Measurements from ENCODE around the gene HRCT1.
A peak's percentile ranks its signal among the peaks of the same experiment; 100 is the strongest.
"Not testable (repeated sequence)": the region's sequence is repeated elsewhere in the genome, so short reads cannot be mapped to it uniquely, and the experiment has no call there.

HRCT1 gene

DNA sequence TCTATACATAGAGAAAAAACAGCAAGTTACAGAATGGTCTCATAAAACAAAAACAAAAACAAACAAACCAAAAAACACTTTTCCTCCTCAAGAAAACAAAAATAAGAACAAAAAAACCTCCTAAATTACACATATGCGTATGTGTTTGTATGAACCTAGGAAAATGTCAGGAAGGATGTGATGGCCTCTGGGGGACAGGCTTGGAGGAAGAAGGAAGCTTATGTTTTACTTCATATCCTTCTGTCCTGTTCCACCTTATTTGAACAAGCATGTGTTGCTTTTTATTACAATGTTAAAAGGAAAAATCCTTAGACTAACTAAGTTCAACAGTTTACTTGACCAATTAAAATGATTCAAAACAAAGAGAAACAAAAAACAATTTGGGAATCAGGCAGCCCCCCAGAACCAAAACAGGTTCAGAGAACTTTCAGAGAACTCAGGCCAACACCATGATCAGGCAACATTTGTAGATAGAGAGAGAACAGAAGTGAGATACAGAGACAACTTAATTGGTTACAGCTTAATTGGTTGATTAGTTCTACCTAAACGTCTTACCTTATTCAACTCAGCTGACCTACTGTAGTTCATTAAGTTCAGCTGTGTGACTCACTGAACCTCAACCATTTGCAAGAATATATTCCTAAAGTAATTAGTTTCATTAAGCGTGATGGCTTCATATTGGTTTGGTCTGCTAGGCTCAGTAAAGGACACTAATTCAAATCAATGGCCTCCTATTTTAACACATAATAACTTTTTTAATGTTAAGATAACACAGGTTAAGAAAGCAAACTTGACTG lies 13.4 kb downstream of the HRCT1 start:
- no peak for DNase-seq

DNA sequence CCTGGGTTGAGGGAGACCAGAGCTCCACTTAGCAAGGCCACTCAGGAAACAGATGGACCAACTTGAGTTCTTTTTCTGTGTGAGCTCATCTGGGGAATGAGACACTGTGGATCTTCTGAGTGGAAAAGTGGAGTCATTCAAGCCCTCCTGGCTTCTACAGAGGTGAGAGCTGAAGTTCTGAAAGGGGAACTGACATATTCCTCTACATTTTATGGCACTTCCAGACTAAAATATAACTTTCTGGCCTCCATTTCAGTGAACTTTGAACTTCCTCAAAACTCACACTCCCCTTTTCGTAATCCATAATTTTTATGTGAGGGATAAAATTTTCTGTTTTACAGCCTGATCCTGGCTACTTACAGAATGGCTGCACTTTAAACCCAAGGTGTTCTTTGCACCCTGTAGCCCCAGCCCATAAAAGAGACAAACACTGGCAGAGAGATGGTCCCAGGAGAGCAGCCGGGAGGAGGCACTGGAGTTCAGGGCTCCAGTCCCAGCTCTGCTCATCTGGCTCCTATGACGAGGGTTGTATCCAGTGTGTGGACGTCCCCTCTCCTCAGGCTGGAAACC lies 14.1 kb downstream of the HRCT1 start:
- DNase-seq, result no peak

DNA sequence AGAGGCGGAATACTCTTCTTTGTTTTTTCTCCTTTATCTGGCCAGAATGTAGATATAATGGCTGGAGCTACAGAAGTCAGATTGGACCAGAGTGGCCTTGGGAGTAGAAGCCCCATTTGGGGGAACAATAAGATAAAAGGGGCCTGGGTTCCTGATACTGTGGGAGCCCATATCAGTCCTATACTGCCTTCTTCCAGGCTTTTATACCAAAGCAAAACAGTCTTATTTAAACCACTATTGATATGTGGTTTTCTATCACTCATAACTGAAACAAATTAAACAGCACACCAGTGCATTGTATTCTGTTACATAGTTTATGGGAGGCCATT lies 17.6 kb downstream of the HRCT1 start:
- no peak for DNase-seq

DNA sequence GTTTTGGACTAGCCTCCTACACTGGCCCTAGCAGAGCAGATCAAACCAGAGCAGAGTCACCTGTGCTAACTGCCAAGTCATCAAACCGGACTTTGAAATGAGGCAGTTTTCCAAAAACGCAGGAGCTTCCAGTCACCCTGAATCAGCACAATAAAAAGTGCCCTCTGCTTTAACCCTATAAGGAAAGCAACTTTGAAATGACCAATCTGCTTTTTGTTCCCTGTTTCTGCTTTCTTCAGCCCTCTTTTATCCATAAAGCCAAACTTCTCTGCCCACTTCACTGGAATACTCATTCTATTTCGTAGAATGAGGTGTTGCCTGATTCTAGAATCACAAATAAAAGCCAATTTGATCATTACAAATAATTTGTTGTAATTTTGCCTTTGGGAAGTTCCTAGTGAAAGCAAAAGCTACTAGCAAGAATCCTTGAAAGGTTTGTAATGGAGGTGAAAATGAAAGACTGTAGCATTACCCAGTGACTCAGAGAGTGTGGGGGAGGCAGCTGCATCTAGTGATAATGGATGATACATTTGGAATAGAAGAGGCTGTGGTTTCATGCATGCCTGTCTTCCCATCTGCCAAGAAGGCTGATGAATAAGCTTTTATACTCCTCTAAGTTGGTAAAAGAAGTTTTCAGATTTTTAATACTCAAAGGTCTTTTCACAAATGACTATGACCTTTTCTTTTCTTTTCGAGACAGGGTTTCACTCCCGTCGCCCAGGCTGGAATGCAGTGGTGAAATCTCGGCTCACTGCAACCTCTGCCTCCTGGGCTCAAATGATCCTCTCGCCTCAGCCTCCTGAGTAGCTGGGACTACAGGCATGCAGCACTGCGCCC lies 18.1 kb downstream of the HRCT1 start:
- peak; percentile 43 to 60 for DNase-seq

DNA sequence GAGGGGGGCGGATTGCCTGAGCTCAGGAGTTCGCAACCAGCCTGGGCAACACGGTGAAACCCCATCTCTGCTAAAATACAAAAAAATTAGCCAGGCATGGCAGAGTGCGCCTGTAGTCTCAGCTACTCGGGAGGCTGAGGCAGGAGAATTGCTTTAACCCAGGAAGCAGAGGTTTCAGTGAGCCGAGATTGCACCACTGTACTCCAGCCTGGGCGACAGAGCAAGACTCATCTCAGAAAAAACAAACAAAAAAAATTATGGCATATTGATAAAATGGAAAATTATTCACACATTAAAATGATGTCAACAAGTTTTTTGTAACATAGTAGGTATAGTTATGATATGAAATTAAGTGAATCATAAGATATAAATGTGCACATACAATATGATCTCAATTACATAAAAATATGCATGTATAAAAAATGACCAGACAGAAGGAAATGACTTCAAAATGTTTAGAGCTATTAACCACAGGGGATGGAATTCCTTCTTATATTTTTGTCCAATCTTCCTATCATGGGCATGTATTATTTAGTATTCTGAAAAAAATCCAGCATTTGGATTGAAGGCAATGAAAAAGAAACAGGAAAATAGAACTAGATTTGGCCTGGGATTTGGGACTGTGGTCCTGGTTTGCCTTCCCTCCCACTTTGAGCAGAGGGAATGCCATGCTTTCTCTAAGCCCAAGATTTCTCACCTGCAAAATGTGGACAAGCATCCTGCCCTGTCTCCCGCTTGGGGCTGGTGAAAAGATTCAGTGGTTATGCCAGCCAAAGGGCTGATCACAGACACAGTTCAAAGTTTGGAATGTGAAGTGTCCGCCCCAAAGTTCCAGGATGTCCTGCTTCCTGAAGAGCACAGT lies 22.8 kb downstream of the HRCT1 start:
- no peak for DNase-seq

DNA sequence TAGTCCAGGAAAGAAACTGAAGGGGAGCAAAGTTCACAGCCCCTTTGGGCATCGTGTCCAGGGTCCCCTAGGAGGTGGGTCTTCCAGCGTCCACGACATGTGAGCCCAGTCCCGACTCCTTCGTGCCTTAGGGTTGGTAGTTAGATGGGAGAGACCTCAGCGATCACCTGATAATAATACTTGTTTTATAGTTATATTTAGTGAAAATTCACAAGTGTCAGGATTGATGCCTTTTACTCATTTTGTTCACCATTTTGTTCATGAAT lies 23.4 kb downstream of the HRCT1 start:
- DNase-seq, result no peak

DNA sequence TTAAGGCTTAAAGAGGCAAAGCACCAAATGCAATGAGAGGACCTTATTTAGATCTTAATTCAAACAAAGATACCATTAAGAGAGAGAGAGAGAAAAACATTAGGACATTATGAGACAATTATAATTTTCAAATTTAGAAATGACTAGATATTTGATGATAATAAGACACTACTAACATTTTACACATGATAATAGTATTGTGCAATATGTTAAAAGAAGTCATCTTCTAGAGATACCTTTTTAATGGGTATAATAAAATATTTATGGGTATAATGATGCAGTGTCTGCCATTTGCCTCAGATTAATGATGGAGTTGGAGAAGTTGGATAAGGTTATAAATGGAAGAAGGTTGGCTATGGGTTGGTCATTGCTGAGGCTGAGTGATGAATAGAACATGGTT lies 24.5 kb downstream of the HRCT1 start:
- DNase-seq, result no peak

DNA sequence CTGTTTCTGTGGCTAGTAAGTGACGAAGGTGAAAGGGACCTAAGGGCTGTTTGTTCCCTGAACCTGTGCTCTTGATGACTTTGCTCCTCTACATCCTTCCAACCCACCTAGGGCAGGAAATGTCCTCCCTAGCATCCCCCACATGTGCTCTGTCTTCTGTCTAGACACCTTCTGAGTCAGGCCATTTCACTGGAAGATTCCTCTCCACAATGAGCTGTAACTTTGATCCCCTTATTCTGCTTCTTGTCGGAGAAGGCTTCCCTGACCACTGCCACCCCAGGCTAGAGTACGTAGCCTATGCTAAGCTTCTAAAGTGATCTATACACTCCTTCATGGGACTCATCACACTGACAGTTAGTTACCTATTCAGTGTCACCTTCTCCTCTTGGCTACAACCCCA lies 25.0 kb downstream of the HRCT1 start:
- no peak for DNase-seq

DNA sequence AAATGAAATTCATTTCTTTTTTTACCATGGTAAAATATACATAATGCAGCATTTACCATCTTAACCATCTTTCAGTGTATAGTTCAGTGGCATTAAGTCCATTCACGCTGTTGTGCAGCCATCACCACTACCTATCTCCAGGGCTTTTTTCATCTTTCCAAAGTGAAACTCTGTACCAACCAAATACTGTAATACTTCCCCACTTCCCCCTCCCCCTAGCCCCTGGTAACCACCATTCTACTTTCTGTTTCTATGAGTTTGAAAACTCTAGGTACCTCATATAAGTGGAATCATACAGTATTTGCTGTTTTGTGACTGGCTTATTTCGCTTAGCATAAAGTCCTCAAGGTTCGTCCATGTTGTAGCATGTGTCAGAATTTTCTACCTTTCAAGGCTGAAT lies 26.7 kb downstream of the HRCT1 start:
- no peak for DNase-seq

DNA sequence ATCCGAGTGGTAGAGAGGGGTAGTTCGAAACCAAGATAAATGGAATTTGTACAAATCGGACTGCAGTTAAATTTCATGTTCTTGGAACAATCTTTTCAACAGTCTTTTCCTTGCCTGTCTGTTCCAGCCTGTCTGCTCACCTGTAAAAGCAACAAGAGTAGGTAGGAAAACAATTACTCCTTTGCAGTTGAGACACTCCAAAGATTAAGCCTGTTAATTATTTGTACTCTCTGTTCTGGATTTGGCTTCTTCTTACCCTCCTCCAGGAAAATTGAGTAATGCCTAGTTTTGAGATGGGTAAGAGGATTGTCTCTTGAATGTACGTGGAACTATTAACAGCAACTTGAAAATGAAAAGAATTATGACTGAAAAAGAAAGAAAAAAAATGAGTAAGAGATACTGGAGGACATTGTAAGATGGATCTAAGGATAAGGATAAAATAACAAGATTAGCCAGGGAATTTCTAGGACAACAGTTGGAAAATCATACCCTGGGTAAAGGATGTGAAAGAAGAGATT lies 27.6 kb downstream of the HRCT1 start:
- no peak for DNase-seq

DNA sequence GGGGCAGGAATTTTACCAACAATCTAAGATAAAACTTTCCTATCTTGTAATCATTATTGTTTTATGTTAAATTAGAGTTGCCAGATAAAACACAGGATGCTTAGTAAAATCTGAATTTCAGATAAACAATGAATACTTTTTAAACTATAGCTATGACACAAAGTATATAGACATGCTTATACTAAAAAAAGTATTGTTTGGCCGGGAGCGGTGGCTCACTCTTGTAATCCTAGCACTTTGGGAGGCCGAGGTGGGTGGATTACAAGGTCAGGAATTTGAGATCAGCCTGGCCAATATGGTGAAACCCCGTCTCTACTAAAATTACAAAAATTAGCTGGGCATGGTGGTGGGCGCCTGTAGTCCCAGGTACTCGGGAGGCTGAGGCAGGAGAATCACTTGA lies 28.1 kb downstream of the HRCT1 start:
- not testable (repeated sequence) for DNase-seq

DNA sequence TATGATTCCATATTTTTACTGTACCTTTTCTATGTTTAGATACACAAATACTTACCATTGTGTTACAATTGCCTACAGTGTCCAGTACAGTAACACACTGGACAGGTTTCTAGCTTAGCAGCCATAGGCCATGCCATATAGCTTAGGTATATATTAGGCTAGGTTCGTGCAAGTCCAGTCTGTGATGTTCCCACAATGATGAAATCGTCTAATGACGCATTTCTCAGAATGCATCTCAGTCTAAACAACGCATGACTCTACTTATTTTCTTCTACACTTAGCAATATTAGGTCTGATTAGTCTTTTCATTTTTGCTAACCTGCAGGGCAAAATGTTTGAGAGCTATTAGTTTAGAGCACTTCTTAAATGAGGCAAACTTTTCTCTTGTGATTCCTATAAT lies 29.3 kb downstream of the HRCT1 start:
- no peak for DNase-seq

DNA sequence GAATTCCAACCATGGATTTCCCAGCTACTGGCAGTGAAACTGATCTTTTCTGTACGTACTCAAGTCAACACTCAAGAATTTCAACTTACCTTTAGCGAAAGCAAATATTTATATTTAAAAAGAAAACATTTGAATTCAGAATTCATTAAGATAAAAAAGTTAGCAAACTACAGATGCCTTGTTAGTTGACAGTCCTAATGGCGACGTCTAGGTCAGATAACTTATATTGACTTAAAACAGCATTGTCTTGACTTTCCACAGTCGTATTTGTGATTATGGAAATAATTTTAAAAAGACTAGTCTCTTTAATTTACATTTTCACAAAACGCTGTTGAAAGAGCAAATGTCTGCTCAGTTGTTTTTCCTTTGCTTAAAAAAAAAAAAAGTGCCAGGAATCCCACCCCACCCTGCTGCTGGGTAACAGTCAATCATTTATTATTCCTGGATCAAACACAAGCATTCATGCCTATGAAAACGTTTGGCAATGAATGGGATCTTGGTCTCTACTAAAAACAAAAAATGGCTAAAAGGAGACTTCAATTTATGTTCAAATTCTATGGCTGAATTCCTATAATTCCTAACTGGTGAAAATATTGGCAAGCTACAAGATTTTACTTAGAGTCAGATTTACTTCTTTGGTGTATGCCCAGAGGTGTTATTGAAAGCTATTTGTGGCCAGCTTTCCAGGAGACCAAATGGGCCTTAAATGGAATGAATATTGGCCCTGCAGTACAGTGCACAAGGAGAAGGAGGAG lies 29.9 kb downstream of the HRCT1 start:
- DNase-seq, result no peak

DNA sequence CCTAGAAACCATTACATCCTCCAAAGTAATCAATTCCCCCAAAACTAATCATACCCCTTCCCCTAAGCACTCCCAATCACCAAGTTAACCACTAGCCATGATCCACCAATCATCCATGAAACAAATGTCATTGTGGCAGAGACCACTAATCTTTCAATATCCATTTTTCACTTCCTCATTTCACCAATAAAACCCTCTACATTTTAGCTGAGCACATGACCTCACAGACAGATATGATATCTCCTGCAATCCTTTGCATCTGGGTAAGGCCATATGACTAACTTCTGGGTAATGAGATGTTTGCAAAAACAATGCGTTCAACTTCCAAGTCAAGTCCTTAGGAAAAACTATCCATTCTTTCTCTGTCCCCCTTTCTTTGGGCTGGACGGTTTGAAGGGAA lies 31.2 kb downstream of the HRCT1 start:
- no peak for DNase-seq

DNA sequence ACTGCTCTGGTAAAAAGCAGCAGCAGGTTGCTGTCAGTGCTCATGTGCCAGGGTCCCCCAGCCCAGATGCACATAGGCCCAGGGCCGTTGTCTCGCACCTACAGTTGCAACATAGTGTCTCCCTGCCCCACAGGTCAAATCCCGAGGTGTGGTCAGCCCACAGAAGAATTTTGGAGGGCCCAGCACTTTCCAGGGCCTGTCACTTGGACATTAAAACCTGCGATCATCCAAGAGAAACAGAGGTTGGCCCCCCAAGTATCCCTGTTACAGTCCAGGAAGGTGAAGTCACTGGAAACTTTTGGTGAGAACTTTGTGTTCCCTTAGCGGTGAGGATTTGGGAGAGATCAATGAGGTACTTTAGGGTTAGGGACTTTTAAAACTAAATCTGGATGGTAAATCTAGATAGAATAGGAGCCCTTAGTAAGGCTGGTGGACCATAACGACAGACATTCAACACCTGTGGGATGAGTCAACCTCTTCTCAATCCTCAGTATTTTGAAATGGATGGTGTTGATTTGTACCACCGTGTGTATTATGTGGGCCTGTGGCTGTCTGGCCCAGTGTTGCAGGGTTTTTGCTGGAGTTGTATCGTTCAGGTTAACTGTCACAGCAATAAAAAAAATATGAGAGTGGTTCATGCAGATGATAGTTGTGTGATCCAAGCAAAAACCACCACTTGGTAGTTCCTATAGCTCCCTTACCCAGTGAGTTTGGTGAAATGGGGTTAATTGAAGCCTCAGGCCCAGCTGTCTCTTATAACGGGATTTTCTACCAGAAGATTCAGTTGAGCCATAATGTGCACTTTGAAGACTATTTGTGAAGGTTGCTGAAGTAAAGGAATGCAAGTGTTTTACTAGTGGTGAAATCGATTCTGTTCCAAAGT lies 32.7 kb downstream of the HRCT1 start:
- DNase-seq, result no peak

DNA sequence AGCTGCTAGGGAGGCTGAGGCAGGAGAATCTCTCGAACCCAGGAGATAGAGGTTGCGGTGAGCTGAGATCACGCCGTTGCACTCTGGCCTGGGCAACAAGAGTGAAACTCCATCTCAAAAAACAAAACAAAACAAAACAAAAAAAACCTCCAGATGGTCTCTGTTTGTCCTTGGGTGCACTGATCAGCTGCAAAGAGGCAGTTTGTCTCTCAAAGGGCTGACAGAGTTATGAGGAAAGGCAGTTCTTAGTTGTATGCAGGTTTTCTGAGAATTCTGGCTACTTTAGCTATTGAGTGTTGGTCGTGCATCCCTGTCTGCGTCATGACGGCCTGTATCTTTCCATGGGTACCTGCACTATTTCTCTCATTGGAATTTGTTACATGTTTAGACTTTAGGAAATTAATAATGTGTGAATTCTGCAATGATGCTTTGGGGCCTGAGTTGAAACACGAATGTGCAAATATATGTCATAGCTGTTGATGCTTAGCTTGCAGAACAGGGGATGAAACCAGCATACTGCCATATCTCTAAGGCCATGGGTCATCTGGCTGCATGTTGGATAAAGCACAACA lies 33.8 kb downstream of the HRCT1 start:
- no peak for DNase-seq

DNA sequence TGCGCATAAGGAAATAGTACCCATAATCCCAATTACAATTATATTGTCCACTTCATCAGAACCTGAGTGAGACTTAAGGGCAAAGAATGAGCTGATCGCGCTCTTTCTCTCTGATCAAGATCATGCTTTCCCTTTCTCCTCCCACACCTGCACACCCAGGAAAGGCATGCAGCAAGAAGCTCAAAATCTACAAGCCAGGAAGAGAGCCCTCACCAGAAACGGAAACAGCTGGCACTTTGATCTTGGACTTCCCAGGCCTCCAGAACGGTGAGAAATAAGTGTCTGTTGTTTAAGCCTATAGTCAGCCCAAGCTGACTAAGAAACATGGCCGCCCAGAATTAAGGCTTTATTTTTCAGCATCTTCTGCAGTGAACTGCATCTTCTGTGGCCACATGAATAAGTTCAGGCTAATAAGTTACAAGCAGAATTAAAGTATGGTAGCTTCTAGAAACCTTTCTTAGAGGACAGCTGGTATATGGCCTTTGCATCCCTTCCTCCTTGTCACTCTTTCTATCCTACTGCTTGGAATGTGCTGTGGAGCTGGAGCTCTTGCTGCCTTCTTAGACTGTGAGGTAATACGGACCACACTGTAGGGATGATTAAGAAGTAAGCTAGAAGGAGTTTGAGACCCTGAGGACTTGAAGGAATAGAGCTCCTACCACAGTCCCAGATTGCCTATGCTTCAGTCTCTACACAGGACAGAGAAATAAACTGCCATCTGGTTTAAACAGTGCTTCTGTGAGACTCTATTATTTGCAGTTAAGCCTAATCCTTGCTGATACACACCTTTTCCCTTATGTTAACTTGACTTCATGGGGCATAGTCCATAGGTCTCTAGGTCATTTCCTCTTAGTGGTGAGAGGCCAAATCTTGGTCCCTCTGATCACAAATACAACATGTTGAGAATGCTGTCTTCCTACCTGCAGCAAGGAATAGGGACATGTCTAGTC lies 34.7 kb downstream of the HRCT1 start:
- DNase-seq, result peak; percentile 14 to 34

DNA sequence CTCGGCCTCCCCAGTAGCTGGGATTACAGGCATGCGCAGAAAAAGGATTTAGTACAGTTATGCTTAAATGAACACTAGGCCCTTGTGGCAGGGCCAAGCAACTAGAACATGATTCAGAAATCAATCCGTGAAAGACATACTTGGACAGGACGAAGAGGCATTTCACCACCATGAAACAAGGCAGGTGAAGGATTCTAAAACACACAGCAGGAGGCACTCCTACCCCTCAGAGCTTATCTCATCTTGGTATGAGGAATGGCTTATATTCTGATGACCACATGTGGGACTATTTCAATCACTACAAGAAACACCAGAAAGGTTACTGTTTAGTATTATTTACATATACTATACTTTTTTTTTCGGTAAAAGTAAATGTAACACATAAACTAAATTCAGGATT lies 36.3 kb downstream of the HRCT1 start:
- no peak for DNase-seq

DNA sequence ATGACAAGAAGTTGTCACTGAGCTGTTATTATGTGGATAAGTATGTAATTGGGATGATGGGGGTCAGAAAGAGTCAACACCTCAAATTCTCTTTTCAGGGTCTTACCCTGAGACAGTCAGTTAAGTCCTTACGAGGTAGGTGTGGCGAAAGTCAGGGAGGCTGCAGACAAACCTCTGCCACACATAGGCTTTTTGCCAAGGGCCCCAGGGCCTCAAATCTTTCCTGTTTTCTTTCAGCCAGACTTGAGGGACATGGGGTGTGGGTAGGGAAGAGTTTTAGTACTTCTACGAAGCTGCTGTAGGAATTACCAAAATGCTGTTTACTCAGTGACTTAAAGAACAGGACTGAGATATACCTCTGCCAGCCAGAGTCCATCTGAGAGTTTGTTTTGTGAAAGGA lies 38.2 kb downstream of the HRCT1 start:
- no peak for DNase-seq

DNA sequence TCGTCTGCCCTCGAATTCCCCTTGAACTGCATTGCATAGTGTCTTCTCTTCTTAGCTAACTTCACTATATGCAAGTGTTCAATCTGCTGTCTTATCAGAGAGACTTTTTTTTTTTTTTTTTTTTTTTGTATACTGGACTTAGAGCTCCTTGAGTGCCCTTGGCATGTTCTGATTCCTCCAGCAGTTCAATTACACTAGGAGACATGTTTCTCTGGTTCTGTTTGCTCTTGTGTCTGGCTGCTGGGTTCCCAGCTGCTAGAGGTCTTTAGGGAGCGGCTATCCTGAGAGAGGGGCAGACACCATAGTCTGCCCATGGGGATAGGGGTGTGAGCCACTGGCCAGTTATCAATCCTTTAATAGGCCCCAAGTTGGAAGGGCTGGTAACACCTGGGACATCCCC lies 38.8 kb downstream of the HRCT1 start:
- DNase-seq, result no peak
